Stimulated activated CD8-positive, alpha-beta memory T cell treated with anti-CD3 and anti-CD28 coated beads, Interleukin-7, amount 100 ng/mL, for 4 hours (primary cell): ENCODE measurements around the gene PSMC3.

Experiments
- DNase-seq, 2 donors: peaks; one replicate each; pipeline ENCODE4 v3.0.0-alpha.2; 2020; ENCODE audit warnings: low read depth in 2 of 2

Gene PSMC3

DNA sequence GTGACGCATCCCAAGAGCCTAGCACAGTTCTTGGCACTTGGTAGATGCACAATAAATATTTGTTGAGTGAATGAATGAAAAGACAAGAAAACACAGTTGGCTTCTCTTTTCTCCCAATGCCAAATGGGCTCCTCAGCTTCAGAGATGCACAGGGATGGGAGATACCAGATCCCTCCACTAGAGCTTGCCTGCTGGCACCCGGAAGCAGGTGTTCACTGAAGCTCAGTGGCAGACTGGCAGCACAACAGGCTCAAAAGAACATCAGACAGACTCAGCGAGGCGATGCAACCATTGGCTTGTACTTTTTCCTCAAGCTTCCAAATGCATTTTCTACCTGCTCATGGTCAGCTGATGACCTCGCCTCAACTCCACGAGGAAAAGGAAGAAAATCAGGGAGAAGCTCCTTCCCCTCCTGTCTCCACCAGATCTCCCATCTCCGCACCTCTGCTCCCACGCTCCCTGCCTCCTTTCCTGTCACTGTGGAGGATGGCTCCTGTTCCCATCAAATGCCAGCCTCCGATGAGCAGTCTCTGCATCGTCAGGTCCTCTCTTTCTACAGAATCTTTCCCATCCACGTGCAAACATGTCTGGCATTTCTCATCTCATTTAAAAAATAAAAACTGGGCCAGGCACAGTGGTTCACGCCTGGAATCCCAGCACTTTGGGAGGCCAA lies 16.9 kb upstream of the PSMC3 start:
- no peak for DNase-seq

DNA sequence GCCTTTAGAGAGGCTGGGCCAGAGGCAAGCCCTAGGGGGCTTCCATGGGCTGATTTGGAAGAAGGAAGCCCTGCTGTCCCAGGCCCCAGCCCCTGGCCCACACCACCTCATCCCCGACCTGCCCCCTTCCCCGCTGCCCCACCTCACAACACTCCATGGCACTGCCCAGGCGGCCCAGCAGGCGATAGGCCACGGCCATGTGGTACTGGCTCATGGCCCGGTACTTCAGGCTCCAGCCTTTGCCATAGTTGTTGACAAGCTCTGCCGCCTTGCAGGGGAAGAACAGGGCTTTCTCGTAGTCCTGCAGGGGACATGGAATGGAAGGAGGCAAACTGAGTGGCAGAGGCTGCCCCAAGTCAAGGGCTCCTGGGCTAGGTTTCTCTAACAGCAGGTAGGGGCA lies 16.3 kb upstream of the PSMC3 start:
- no peak for DNase-seq

DNA sequence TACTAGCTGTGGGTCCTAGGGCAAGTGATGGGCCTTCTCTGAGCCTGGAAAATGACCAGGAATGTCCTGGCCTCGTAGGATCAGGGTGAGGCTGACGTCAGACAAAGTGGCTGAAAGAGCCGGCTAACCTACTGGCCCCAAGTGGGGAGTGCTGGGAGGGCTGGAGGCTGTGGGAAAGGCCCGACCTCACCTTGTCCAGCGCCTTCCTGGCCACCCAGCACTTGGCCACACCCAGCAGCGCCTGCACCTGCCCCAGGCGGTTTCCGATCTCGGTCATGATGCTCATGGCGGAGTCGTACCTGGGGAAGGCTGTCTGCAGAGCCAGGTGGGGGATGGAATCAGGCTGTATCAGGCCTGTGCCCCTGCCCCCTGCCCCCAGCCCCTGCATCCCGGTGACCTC lies 15.2 kb upstream of the PSMC3 start:
- DNase-seq, result no peak

DNA sequence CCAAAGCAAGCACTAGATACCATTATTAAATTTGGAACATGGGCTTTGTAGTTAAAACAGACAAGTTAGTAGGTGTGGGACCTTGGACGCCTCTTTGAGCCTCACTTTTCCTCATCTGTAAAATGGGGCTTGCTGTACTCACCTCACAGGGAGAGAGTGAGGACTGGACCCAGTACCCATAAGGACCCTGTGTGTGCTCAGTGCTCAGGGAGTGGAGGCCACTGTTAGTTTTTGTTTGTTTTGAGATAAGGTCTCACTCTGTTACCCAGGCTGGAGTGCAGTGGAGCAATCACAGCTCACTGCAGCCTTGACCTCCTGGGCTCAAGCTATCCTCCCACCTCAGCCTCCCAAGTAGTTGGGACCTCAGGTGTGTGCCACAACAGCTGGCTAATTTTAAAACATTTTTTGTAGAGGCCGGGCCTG lies 13.8 kb upstream of the PSMC3 start:
- DNase-seq, result no peak

DNA sequence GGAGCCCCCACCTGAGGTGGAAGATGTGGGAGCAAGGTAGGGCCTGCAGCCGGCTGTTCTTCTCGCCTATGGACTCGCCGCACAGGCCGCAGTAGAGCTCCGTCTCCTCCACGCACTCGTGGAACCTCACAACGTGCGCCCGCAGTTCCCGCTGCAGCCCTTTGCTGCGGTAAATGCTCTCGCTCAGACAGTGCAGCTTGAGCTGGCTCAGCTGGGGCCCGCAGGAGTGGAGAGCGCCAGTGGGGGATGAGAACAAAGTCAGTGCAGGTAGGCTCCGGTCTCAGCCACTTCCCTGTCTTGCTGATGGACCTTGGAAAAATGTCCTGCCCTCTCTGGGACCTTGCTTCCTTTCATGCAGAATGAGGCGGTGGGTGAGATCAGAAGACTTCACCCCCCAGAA lies 12.5 kb upstream of the PSMC3 start:
- DNase-seq, result no peak

DNA sequence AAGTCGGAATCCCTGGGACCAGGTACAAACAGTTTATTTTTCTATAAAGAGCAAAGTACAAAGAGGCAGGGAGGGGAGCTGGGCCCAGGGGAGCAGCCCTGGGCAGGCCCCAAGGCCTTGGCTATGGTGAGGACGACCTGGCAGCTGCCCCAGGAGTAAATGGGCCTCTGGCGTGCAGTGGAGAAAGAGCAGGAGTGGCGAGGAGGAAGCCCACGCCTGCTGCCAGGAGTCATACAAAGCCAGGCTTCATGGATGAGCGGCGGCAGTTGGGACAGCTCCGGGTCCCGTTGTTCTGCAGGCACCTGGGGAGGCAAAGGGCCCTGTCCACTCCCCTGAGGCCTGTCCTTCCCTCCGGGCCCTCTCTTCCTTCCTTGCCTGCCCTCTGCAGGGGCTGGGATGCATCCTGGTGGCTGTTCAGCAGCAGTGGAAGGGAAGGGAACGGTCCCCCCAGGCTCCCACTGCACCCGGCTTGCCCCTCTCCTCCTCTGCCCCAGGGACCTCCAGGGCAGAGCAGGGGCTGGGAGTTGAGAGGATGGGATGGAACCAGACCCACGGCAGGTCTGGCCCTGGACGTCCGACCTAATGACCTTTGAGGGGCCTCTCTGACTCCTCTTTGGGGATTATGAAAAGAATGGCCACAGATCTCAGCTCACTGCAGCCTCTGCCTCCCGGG lies 11.6 kb upstream of the PSMC3 start:
- DNase-seq, result no peak

DNA sequence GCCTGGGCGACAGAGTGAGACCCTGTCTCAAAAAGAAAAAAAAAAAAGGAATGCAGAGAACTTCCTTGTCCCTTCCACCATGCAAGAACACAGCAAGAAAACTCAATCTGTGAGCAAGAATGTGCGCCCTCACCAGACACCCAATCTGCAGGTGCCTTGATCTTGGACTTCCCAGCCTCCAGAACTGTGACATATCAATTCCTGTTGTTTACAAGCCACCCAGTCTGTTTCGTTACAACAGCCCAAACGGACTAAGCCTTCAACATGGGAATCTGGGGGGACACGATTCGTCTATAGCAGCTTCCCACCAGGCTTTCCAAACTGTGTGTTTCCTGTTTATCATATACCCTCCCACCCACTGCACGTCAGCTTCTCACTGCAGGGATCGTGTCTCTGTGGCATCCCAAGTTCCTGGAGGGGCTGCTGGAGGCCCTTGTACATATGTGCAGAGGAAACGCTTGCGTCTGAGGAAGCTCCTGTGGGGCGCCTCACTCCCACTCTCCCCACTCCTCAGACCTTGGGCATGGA lies 11.0 kb upstream of the PSMC3 start:
- no peak for DNase-seq

DNA sequence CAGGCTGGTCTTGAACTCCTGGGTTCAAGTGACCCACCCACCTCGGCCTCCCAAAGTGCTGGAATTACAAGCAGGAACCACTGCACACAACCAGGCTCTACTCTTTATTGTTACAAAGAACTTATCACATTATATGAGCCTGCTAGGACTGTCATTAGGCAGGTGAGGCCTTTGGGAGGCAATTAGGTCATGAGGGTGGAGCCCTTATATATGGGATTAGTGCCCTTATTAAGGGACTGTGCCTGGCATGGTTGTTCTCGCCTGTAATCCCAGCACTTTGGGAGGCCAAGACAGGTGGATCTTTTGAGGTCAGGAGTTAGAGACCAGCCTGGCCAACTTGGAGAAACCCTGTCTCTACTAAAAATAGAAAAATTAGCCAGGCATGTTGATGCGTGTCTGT lies 10.5 kb upstream of the PSMC3 start:
- DNase-seq, result no peak

DNA sequence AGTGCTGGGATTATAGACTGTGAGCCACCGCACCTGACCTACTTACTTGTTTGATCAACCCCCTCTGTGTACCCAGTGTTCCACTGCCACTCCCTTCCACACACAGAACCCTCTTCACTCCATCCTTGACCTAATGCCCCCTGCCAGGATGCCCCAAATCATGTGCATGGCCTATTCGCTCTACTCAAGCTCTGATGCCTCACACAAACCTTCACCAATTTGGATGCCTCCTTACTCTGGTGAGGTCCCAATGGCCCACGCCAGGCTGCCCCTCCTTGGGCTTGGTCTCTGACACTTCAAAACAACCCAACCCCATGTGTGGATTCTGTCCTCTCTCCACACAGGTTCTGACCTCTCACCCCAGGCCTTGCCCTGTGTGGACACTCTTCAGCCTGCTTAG lies 9.4 kb upstream of the PSMC3 start:
- DNase-seq, result no peak

DNA sequence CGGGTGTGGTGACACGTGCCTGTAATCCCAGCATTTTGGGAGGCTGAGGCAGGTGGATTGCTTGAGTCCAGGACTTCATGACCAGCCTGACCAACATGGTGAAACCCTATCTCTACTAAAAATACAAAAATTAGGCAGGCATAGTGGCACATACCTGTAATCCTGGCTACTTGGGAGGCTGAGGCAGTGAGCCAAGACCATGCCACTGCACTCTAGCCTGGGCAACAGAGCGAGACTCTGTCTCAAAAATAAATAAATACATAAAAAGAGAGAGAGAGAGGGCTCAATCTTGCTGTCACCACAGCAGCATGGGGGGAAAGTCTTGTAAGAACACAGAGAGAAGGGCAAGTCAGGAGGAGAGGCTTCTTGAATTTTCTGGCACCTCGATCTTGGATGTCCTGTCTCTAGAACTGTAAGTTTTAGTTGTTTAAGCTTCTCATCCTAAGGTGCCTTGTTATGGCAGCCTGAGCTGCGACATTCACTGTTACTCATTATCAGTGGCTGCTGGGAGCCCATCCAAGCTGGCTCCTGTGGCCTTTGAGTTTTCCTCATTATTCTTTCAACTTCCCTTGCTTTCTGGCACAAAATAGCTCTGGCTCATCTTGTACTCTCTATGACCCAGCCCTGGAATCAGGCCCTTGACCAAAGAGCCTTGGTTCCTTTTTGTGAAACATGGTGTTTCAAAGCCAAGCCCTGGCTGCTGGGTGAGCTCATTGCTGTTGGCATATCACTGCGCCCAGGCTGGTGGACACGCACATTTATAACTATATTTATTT lies 8.0 kb upstream of the PSMC3 start:
- DNase-seq, result no peak

DNA sequence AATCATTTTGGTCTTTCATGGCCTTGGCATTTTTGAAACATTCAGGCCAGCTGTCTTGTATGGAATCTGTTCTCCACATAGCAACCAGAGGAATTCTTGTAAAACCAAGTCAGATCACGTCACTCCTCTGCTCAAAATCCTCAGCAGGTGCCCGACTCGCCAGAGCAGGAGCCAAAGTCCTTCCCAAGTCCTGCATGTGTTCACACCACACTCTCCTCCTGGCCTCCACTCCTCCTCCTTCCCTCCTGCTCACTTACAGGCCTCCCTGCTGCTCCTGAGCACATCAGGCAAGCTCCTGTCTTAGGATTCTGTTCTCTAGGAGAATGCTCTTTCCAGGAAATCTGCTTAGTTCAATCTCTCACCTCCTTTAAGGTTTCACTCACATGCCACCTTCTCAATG lies 6.9 kb upstream of the PSMC3 start:
- no peak for DNase-seq

DNA sequence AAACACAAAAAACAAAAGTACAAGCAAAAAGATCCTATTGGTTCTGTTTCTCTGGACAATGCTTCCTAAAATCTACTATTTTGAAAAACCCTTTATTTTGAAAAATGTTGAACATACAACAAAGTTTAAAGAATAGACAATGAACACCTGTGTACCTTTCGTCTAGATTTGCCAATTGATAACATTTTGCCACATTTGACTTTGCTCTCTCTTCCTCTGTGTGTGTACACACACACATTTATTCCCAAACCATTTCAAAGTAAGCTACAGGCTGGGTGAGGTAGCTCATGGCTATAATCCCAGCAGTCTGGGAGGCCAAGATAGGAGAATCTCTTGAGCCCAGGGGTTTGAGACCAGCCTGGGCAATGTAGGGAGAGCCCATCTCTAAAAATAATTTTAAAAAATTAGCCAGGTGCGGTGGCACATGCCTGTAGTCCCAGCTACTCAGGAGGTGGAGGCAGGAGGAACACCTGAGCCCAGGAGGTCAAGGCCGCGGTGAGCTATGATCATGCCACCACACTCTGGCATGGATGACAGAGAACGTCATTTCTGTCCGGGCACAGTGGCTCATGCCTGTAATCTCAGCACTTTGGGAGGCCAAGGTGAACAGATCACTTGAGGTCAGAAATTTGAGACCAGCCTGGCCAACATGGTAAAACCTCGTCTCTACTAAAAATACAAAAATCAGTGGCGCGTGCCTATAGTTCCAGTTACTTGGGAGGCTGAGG lies 5.3 kb upstream of the PSMC3 start:
- no peak for DNase-seq

DNA sequence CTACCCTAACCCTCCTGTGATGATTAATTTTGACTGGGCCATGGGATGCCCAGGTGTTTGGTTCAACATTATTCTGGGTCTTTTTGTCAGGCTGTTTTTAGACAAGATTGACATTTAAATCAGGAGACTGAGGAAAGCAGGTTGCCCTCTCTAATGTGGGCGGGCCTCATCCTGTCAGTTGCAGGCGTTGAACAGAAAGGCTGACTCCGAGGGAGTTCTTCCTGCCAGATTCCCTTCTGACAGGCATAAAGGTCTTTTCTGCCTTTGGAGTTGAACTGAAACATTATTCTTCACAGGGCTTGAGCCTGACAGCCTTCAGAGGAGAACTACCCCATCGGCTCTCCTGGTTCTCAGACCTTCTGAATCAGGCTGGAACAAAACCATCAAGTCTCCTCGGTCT lies 4.3 kb upstream of the PSMC3 start:
- DNase-seq, result no peak

DNA sequence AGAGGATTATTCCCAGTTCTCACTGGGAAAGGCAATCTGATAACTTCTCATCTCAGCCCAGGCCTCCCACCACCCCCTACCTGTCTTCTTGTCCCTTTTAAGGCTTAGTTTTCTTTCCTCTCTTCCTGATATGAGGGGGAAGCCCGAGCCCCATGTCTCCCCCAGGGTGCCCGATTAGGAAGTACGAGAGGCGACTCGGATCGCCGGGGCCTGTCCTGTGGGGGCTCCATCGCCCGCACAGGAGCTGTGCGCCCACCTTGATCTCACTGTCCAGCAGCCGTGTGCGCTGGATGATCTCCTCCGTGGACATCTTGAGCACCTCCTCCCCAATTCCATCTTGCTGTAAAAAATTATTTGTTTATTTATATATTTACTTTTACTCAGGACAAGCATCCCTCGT lies 628 bp downstream of the PSMC3 start:
- no peak for DNase-seq

DNA sequence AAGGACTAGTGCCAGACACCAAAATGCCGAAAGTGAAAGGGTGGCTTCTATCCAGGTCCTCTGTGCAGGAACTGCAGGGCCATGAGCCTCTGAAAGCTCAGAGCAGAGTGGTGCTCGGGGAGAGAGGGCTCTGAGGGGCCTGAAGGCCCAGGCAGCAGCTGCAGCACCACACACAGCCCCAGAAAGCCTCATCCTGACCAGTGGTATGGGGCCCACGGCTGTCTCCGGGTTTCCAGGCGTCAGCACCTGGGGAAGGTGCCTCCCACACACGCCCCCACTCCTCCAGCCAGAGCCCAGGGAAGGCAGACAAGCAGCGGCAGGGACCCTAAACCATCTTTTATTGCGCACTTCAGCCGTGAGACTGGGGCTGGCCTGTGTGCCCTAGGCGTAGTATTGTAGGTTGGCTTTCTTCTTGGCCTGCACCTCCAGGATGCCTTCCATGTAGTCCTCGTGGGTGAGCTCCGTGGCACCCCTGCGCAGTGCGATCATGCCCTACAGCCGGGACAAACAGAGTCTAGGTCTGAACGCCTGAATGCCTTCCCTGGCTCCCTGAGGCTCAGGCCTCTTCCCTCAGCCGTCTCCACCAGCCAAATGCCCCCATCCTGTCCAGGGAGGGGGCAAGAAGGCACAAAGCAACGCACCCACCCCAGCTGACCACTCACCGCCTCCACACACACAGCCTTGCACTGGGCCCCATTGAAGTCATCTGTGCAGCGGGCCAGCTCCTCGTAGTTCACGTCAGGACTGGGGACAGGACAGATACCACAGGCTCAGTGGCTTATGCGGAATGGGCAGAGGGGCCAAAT lies 7.6 kb downstream of the PSMC3 start:
- no peak for DNase-seq

DNA sequence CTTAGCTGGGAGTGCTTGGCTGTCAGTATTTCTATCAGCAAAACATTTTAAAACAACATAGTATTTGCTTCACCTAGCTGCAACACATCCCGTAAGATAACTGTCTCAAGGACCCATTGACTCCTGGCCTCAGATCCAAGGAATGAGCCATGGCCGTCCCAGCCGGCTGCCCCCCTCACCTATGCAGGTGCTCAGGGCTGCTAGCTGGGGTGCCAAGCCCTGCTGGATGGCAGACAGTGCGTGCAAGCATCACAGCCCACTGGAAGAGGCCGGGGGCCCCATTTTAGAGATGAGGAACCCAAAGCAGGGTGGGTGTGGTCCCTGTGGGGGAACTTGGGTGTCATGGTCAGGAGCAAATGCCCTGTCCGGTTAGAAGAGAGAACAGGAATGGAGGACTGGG lies 8.5 kb downstream of the PSMC3 start:
- DNase-seq, result no peak

DNA sequence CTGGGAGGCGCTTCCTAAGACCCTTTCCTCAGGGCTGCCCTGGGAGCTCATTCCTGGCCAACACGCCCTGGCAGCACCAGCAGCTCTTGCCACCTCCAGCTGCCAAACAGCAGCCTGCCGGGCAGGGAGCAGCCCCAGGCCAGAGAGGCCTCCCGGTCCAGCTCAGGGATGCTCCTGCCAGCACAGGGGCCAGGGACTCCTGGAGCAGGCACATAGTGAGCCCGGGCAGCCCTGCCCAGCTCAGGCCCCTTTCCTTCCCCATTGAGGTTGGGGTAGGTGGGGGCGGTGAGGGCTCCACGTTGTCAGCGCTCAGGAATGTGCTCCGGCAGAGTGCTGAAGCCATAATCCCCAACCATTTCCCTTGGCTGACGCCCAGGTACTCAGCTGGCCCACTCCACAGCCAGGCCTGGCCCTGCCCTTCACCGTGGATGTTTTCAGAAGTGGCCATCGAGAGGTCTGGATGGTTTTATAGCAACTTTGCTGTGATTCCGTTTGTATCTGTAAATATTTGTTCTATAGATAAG lies 10.2 kb downstream of the PSMC3 start:
- DNase-seq, result no peak

DNA sequence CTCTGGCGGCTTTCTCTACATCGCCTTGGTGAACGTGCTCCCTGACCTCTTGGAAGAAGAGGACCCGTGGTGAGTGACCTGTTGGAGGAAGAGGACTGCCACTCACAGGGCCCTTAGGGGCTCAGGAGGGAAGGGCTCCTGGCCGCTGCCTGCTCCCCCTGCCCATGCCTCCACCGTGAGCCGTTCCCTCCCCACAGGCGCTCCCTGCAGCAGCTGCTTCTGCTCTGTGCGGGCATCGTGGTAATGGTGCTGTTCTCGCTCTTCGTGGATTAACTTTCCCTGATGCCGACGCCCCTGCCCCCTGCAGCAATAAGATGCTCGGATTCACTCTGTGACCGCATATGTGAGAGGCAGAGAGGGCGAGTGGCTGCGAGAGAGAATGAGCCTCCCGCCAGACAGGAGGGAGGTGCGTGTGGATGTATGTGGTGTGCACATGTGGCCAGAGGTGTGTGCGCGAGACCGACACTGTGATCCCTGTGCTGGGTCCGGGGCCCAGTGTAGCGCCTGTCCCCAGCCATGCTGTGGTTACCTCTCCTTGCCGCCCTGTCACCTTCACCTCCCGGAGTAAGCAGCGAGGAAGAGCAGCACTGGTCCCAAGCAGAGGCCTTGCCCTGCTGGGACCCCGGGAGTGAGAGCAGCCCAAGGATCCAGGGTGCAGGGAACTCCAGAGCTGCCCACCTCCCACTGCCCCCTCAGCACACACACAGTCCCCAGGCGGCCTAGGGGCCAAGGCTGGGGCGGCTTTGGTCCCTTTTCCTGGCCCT lies 11.0 kb downstream of the PSMC3 start:
- no peak for DNase-seq

DNA sequence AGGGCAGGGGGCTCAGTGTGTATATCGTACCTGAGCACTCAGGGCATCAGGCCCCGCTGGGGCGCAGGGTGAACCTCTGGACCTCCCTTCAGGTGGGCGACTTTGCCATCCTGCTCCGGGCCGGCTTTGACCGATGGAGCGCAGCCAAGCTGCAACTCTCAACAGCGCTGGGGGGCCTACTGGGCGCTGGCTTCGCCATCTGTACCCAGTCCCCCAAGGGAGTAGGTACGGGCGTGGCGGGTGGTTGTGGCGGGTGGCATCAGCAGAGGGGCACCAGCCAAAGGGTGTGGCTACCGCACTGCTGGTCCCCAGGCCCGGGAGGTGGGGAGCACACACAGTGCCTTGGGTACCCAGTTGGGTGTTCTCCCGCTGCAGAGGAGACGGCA lies 11.6 kb downstream of the PSMC3 start:
- no peak for DNase-seq

DNA sequence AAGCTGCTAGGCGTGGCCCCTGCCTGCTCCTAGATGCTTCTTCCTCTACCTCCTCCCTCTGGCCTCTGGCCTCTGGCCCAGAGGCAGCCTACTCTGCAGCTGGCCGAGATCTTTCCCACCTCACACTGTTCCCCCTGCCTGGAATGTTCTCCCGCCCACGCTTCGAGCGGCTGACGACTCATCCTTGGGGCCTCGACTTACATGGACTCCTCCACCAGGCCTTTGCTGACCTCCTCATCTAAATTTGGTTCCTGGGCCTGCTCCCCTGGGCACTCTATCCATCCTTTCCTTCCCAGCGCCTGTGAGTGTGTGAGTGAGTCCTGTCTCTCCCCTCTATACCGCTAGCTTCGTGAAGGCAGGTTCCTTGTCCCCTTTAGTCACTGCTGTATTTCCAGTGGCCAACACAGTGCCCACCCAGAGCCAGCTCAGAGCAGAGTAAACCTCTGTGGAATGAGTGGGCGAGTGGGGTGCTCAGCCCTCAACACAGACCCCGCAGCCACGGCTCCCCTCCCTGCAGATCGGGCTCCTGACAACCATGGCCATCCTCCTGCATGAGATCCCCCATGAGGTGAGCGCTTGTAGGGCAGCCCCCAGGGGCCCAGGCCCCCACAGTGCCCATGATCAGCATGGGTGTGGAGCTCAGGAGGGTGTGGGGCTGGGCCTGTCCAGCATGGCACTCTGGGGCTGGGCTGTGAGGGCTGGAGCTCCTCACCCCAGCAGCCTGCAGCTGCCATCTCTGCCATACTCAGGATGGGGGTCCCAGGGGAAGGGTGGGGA lies 12.1 kb downstream of the PSMC3 start:
- DNase-seq, result no peak
